ENCODE data around the gene PEX12. TPM values are rescaled to one million over a fixed set of nuclear protein-coding genes. Genes with fewer than 3 reads are reported as not detected.

The PEX12 gene
- total and polyA plus RNA-seq, 9 of the 15 experiments (the other 6 are each of a cell fraction or from before 2014, with no cell fraction given), result 4.0 to 12.4 (median 6.4) TPM

DNA sequence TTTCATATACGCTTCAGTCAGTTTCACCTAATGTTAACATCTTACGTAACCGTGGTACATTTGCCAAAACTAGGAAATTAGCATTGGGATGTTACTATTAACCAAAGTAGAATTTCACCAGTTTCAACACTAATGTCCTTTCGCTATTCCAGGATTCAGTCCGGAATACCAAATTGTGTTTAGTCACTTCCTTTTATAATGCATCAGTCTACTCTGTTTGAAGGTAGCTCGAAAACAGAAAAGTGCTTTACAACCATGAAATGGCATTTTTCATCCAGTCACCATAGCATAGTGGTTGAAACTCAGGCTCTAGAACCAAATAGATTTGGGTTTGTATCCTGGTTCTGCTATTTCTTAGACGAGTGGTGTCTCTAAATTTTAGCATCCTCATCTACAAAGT is 38.2 kb upstream of the PEX12 start:
- BruUV-seq (replicated peaks), result no TSS peak
- Histone ChIP-seq H3K27me3 (ENCODE audit: control insufficient read depth in 2 of 2, insufficient read depth in 2 of 2, low read length in 2 of 2) (no peaks in the 10 kb centered on the region), H3K9ac (ENCODE audit: insufficient read depth in 1 of 2, low read depth in 2 of 2, low read length in 2 of 2) (no peak overlapping the region), H4K20me1 (replicated peaks; ENCODE audit: control insufficient read depth, insufficient read depth, low read length) (no peaks in the 10 kb centered on the region), H3K27ac (ENCODE audit: extremely low read depth, low read depth, low read length) (no peak overlapping the region), H3K9me3 (replicated peaks; ENCODE audit: control insufficient read depth, insufficient read depth, low read depth, low read length) (no peaks in the 10 kb centered on the region), H2AFZ (ENCODE audit: low read depth, low read length) (no peak overlapping the region), H3K4me1 (replicated peaks in 1 of 2; ENCODE audit: control insufficient read depth in 2 of 2, insufficient read depth in 2 of 2, low read length in 2 of 2) (no peaks in the 10 kb centered on the region), H3K79me2 (ENCODE audit: control insufficient read depth, insufficient read depth, low read length) (peaks cover 50% of the 10 kb centered on the region), H3K9me1 (ENCODE audit: control insufficient read depth, insufficient read depth, low read length) (no peaks in the 10 kb centered on the region), H3K36me3 (ENCODE audit: control insufficient read depth, insufficient read depth, low read length) (peaks cover 90% of the 10 kb centered on the region), H3K4me2 (ENCODE audit: insufficient read depth, low read length) (no peak overlapping the region), H3K4me3 (no peak overlapping the region)
- intact Hi-C loops (cut with micrococcal nuclease), result no loop called here
- no peak for DNase-seq (ENCODE audit: extremely low read depth in 1 of 4, low spot score in 3 of 4)
- CTCF ChIA-PET (ENCODE audit: low intra/inter-chr PET ratio), result interaction anchor here (0.6 kb wide), 1 partner anchor 128 kb away, joined by 3 read pairs; no protein-coding TSS in a partner anchor
- ATAC-seq, result no peak
- FAIRE-seq, result peak; percentile 67
- in situ Hi-C loops (cut with MboI), result no loop called here
- POLR2A ChIA-PET, result interaction anchor here (1.2 to 2.3 kb wide), 3 partner anchors 9 to 27 kb away, joined by 5 to 9 read pairs (median 7); no protein-coding TSS in a partner anchor
- 96% methylated on average over 7 of the region's 7 CpGs for WGBS (ENCODE audit: insufficient coverage, low coverage, missing lambda C conversion rate)
- TF ChIP-seq ZNF224 (CRISPR knock-in tag; IDR thresholded peaks at IDR 0.05) (no peak), SREBF2 (CRISPR knock-in tag; IDR thresholded peaks at IDR 0.05) (no peak), CAMTA2 (CRISPR knock-in tag; conservative IDR thresholded peaks at IDR 0.05) (no peak), CHD7 (IDR thresholded peaks at IDR 0.05; ENCODE audit: low read depth, low read length) (no peak), ZNF77 (CRISPR knock-in tag; IDR thresholded peaks at IDR 0.05) (no peak), RUNX1 (IDR thresholded peaks at IDR 0.05; ENCODE audit: low read depth) (no peak), KDM5B (IDR thresholded peaks at IDR 0.05; ENCODE audit: insufficient replicate concordance, low read depth, low read length) (no peak), KLF6 (CRISPR knock-in tag; IDR thresholded peaks at IDR 0.05; ENCODE audit: borderline replicate concordance) (no peak), ZC3H4 (CRISPR knock-in tag; IDR thresholded peaks at IDR 0.05; ENCODE audit: borderline replicate concordance) (no peak), HNRNPH1 (optimal IDR thresholded peaks at IDR 0.05; ENCODE audit: low read depth, low read length) (no peak)
- TF ChIP-seq, protein P1, sequence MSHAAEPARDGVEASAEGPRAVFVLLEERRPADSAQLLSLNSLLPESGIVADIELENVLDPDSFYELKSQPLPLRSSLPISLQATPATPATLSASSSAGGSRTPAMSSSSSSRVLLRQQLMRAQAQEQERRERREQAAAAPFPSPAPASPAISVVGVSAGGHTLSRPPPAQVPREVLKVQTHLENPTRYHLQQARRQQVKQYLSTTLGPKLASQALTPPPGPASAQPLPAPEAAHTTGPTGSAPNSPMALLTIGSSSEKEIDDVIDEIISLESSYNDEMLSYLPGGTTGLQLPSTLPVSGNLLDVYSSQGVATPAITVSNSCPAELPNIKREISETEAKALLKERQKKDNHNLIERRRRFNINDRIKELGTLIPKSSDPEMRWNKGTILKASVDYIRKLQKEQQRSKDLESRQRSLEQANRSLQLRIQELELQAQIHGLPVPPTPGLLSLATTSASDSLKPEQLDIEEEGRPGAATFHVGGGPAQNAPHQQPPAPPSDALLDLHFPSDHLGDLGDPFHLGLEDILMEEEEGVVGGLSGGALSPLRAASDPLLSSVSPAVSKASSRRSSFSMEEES (CRISPR knock-in tag; IDR thresholded peaks at IDR 0.05), result no peak

Measured in K562 (cell line).